GM23338 (cell line): ENCODE data around the gene TRPM2. TPM values are rescaled to one million over a fixed set of nuclear protein-coding genes. Genes with fewer than 3 reads are reported as not detected.

Experiments
- ATAC-seq: fragments of 200-7000 bp; cut with Tn5 transposase; 3 replicates; pipeline ENCODE4 v1.9.1; 2020
- DNase-seq: peaks from one replicate; pipeline ENCODE4 v3.0.0-alpha.2; 2015; ENCODE audit warnings: low spot score
- H2AFZ ChIP-seq: fragments of 200-600 bp; sonication (generic); 2 replicates; pipeline ENCODE4 v1.8.0; 2016; ENCODE audit warnings: antibody characterized with exemption, mild to moderate bottlenecking, moderate library complexity
- H3F3A ChIP-seq: fragments of 200-600 bp; sonication (generic); replicated peaks from 2 replicates; pipeline ENCODE4 v1.8.0; 2017; ENCODE audit warnings: antibody characterized with exemption, mixed run types, low read depth
- H3K27ac ChIP-seq: fragments of 200-600 bp; sonication (generic); 2 replicates; pipeline ENCODE4 v1.6.1; 2016; ENCODE audit warnings: low read depth
- H3K27me3 ChIP-seq: fragments of 200-600 bp; sonication (generic); 2 replicates; pipeline ENCODE4 v1.8.0; 2016; ENCODE audit warnings: mild to moderate bottlenecking, mixed run types, moderate library complexity; ENCODE audit not compliant: insufficient read depth
- H3K36me3 ChIP-seq: fragments of 200-600 bp; sonication (generic); 2 replicates; pipeline ENCODE4 v1.8.0; 2016; ENCODE audit warnings: mild to moderate bottlenecking; ENCODE audit not compliant: insufficient read depth
- H3K4me1 ChIP-seq: fragments of 200-600 bp; sonication (generic); 2 replicates; pipeline ENCODE4 v1.8.0; 2016; ENCODE audit warnings: mild to moderate bottlenecking, moderate library complexity; ENCODE audit not compliant: insufficient read depth
- H3K4me2 ChIP-seq: fragments of 200-600 bp; sonication (generic); 2 replicates; pipeline ENCODE4 v1.7.1; 2017; ENCODE audit warnings: mixed run types
- H3K4me3 ChIP-seq: fragments of 200-600 bp; sonication (generic); 2 replicates; pipeline ENCODE4 v1.6.1; 2016; ENCODE audit warnings: mixed run types
- H3K79me2 ChIP-seq: fragments of 200-600 bp; sonication (generic); replicated peaks from 2 replicates; pipeline ENCODE4 v1.8.0; 2017; ENCODE audit warnings: mild to moderate bottlenecking; ENCODE audit not compliant: insufficient read depth
- H3K9me2 ChIP-seq: fragments of 200-600 bp; sonication (generic); 2 replicates; pipeline ENCODE4 v1.8.0; 2017; ENCODE audit not compliant: insufficient read depth
- H4K20me1 ChIP-seq: fragments of 200-600 bp; sonication (generic); replicated peaks from 2 replicates; pipeline ENCODE4 v1.8.0; 2017; ENCODE audit warnings: mild to moderate bottlenecking; ENCODE audit not compliant: insufficient read depth
- H3K27ac Mint-ChIP-seq: 2 replicates; pipeline ENCODE4 v1.8.0; 2020; ENCODE audit warnings: inconsistent platforms, mild to moderate bottlenecking, moderate library complexity, mixed read lengths
- H3K27me3 Mint-ChIP-seq: 3 replicates; pipeline ENCODE4 v1.8.0; 2022; ENCODE audit warnings: low read depth, mild to moderate bottlenecking, moderate library complexity, mixed read lengths, inconsistent platforms; ENCODE audit not compliant: insufficient read depth, poor library complexity
- H3K36me3 Mint-ChIP-seq: 3 replicates; pipeline ENCODE4 v1.8.0; 2021; ENCODE audit warnings: low read depth, mild to moderate bottlenecking, inconsistent platforms, moderate library complexity, mixed read lengths
- H3K4me1 Mint-ChIP-seq: 3 replicates; pipeline ENCODE4 v1.8.0; 2020; ENCODE audit warnings: mild to moderate bottlenecking, inconsistent platforms, mixed read lengths
- H3K4me3 Mint-ChIP-seq: 3 replicates; pipeline ENCODE4 v1.8.0; 2021; ENCODE audit warnings: moderate library complexity, mild to moderate bottlenecking, inconsistent platforms, mixed read lengths
- H3K9me3 Mint-ChIP-seq: 3 replicates; pipeline ENCODE4 v1.8.0; 2020; ENCODE audit warnings: moderate library complexity, mild to moderate bottlenecking, inconsistent platforms, mixed read lengths
- CREB1 ChIP-seq: fragments of 250-450 bp; sonication (Bioruptor Pico); IDR thresholded peaks from 2 replicates; pipeline ENCODE4 v1.5.0; 2020; ENCODE audit warnings: low read depth, mild to moderate bottlenecking, moderate library complexity
- ETS1 ChIP-seq: IDR thresholded peaks from 2 replicates; pipeline ENCODE4 v1.6.1; 2016; ENCODE audit warnings: antibody characterized with exemption
- EZH2 ChIP-seq: fragments of 200-600 bp; sonication (generic); IDR thresholded peaks from one replicate; pipeline ENCODE4 v1.8.0; 2017; ENCODE audit warnings: antibody characterized with exemption, mild to moderate bottlenecking, low read depth; ENCODE audit not compliant: unreplicated experiment
- EZH2phosphoT487 ChIP-seq: fragments of 200-600 bp; sonication (generic); IDR thresholded peaks from one replicate; pipeline ENCODE4 v1.8.1; 2018; ENCODE audit warnings: antibody characterized with exemption; ENCODE audit not compliant: unreplicated experiment
- JUNB ChIP-seq: IDR thresholded peaks from one replicate; pipeline ENCODE4 v1.6.1; 2016; ENCODE audit warnings: antibody characterized with exemption; ENCODE audit not compliant: unreplicated experiment
- NANOG ChIP-seq: IDR thresholded peaks from 2 replicates; pipeline ENCODE4 v1.6.1; 2016; ENCODE audit warnings: antibody characterized with exemption, borderline replicate concordance
- POLR2AphosphoS5 ChIP-seq: IDR thresholded peaks from 2 replicates; pipeline ENCODE4 v1.6.1; 2016; ENCODE audit warnings: antibody characterized with exemption, low read depth
- REST ChIP-seq: IDR thresholded peaks from one replicate; pipeline ENCODE4 v1.6.1; 2018; ENCODE audit warnings: antibody characterized with exemption; ENCODE audit not compliant: unreplicated experiment
- ZNF114 ChIP-seq: fragments of 250-450 bp; sonication (Bioruptor Pico); IDR thresholded peaks from 2 replicates; pipeline ENCODE4 v1.5.0; 2020; ENCODE audit warnings: mild to moderate bottlenecking, moderate library complexity
- ZNF331 ChIP-seq: fragments of 250-450 bp; sonication (Bioruptor Pico); IDR thresholded peaks from 2 replicates; pipeline ENCODE4 v1.5.0; 2020; ENCODE audit warnings: low read depth, mild to moderate bottlenecking, moderate library complexity
- polyA plus RNA-seq: library from polyadenylated mRNA; unstranded; fragments of >200 nt; fragmentation: Nextera tagmentation; extraction: Ambion mirVana; gene quantifications from 2 replicates; pipeline ENCODE4 v1.2.1, GENCODE V29; 2016
- total RNA-seq: library from RNA; depleted of rRNA; stranded (reverse); fragments of >200 nt; shearing (Covaris generic); gene quantifications from 2 replicates; pipeline ENCODE4 v1.2.3, GENCODE V29; 2014

TRPM2 gene
- total and polyA plus RNA-seq, 2 experiments from 2014 or later = 0.53 to 0.83 TPM

GRCh38 chr21:44463724-44464123, 110.3 kb downstream of the TRPM2 start:
- Mint-ChIP-seq H3K27me3 (peaks cover 11% of the 10 kb centered on the region), H3K4me3 (no peak overlapping the region), H3K36me3 (peaks cover under 1% of the 10 kb centered on the region; the same call in 1 of the 3 replicates), H3K27ac (no peak overlapping the region; the same call in 1 of the 2 replicates), H3K4me1 (peaks cover 7% of the 10 kb centered on the region), H3K9me3 (no peaks in the 10 kb centered on the region; the same call in 2 of the 3 replicates)
- Histone ChIP-seq H3K4me3 (no peak overlapping the region), H3K4me1 (no peaks in the 10 kb centered on the region), H3K36me3 (no peaks in the 10 kb centered on the region), H3K27ac (no peak overlapping the region), H3K27me3 (no peaks in the 10 kb centered on the region), H2AFZ (no peak overlapping the region), H3K4me2 (no peak overlapping the region), H3K79me2 (no peaks in the 10 kb centered on the region), H3K9me2 (no peaks in the 10 kb centered on the region), H3F3A (no peaks in the 10 kb centered on the region), H4K20me1 (no peaks in the 10 kb centered on the region)
- DNase-seq = peak; percentile 41
- TF ChIP-seq ETS1 (no peak), CREB1 (CRISPR knock-in tag) (no peak)
- ATAC-seq = peak; percentile 56

GRCh38 chr21:44464351-44464750, 110.9 kb downstream of the TRPM2 start:
- no peak for ATAC-seq
- Histone ChIP-seq H3K27me3 (no peaks in the 10 kb centered on the region), H3K9me2 (no peaks in the 10 kb centered on the region), H3K79me2 (no peaks in the 10 kb centered on the region), H3K4me2 (no peak overlapping the region), H3K27ac (no peak overlapping the region), H2AFZ (no peak overlapping the region), H4K20me1 (no peaks in the 10 kb centered on the region), H3K4me3 (no peak overlapping the region), H3F3A (no peaks in the 10 kb centered on the region), H3K4me1 (no peaks in the 10 kb centered on the region), H3K36me3 (no peaks in the 10 kb centered on the region)
- H3K27ac Mint-ChIP-seq = no peak overlapping the region
- no peaks in the 10 kb centered on the region; the same call in 2 of the 3 replicates for H3K9me3 Mint-ChIP-seq
- peaks cover 11% of the 10 kb centered on the region for H3K27me3 Mint-ChIP-seq
- TF ChIP-seq POLR2AphosphoS5 (no peak), EZH2phosphoT487 (no peak), CREB1 (CRISPR knock-in tag) (no peak), EZH2 (no peak), ZNF114 (no peak)
- H3K4me3 Mint-ChIP-seq = no peak overlapping the region
- H3K4me1 Mint-ChIP-seq = peaks cover 7% of the 10 kb centered on the region
- no peaks in the 10 kb centered on the region; the same call in 2 of the 3 replicates for H3K36me3 Mint-ChIP-seq
- no peak for DNase-seq

GRCh38 chr21:44466351-44466954, 113.0 kb downstream of the TRPM2 start:
- no peaks in the 10 kb centered on the region for H3K79me2 ChIP-seq
- no peak overlapping the region for H2AFZ ChIP-seq
- H3K27me3 Mint-ChIP-seq = peaks cover 9% of the 10 kb centered on the region
- no peak overlapping the region for H3K27ac Mint-ChIP-seq
- H3K27me3 ChIP-seq = no peaks in the 10 kb centered on the region
- H3K4me1 ChIP-seq = no peaks in the 10 kb centered on the region
- no peaks in the 10 kb centered on the region for H3K36me3 ChIP-seq
- H3K4me3 Mint-ChIP-seq = no peak overlapping the region
- DNase-seq = no peak
- no peak overlapping the region for H3K27ac ChIP-seq
- H3K4me2 ChIP-seq = no peak overlapping the region
- no peaks in the 10 kb centered on the region for H4K20me1 ChIP-seq
- H3K9me3 Mint-ChIP-seq = no peaks in the 10 kb centered on the region; the same call in 2 of the 3 replicates
- H3K4me3 ChIP-seq = no peak overlapping the region
- no peaks in the 10 kb centered on the region for H3F3A ChIP-seq
- H3K36me3 Mint-ChIP-seq = no peaks in the 10 kb centered on the region; the same call in 2 of the 3 replicates
- no peaks in the 10 kb centered on the region for H3K9me2 ChIP-seq
- ATAC-seq = no peak
- H3K4me1 Mint-ChIP-seq = peaks cover 13% of the 10 kb centered on the region
- TF ChIP-seq ETS1 = no peak
- TF ChIP-seq EZH2 = no peak
- no peak for TF ChIP-seq NANOG
- TF ChIP-seq EZH2phosphoT487 = no peak
- no peak for TF ChIP-seq REST
- no peak for TF ChIP-seq CREB1 (CRISPR knock-in tag)
- TF ChIP-seq JUNB = no peak
- no peak for TF ChIP-seq ZNF114
- TF ChIP-seq POLR2AphosphoS5 = no peak
- TF ChIP-seq ZNF331 (CRISPR knock-in tag) = no peak
